ENCODE data around the gene TMPRSS6.

- TF ChIP-seq, protein P1, sequence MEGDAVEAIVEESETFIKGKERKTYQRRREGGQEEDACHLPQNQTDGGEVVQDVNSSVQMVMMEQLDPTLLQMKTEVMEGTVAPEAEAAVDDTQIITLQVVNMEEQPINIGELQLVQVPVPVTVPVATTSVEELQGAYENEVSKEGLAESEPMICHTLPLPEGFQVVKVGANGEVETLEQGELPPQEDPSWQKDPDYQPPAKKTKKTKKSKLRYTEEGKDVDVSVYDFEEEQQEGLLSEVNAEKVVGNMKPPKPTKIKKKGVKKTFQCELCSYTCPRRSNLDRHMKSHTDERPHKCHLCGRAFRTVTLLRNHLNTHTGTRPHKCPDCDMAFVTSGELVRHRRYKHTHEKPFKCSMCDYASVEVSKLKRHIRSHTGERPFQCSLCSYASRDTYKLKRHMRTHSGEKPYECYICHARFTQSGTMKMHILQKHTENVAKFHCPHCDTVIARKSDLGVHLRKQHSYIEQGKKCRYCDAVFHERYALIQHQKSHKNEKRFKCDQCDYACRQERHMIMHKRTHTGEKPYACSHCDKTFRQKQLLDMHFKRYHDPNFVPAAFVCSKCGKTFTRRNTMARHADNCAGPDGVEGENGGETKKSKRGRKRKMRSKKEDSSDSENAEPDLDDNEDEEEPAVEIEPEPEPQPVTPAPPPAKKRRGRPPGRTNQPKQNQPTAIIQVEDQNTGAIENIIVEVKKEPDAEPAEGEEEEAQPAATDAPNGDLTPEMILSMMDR (IDR thresholded peaks at IDR 0.05; ENCODE audit: insufficient read depth, low read length, poor library complexity, severe bottlenecking): no peak
- no peak for TF ChIP-seq EZH2phosphoT487 (conservative IDR thresholded peaks at IDR 0.05; ENCODE audit: low read length)
Observed at GRCh38 chr22:37088108-37088605, 21.4 kb downstream of the TMPRSS6 start.

Data from SU-DHL-6 (cell line).